ENCODE results near the gene TMSB10.

- TF ChIP-seq CTCF (IDR thresholded peaks at IDR 0.05; ENCODE audit: low read length) (no peak), EZH2 (IDR thresholded peaks at IDR 0.05; ENCODE audit: borderline replicate concordance, low read length) (no peak)
Measured at GRCh38 chr2:84906108-84906899, 848 bp downstream of the TMSB10 start.
